GM19043 (cell line): ENCODE measurements around the gene TIMM44.
"Not testable (repeated sequence)": the region's sequence is repeated elsewhere in the genome, so short reads cannot be mapped to it uniquely, and the experiment has no call there.

Experiments used
- ATAC-seq: cut with Tn5 transposase; IDR thresholded peaks from one replicate; pipeline ENCODE4 v1.9.1; 2021; ENCODE audit warnings: low read depth; ENCODE audit not compliant: unreplicated experiment

The TIMM44 gene

GRCh38 chr19:7904074-7905020, 39.1 kb downstream of the TIMM44 start:
- peak; percentile 23 for ATAC-seq

DNA sequence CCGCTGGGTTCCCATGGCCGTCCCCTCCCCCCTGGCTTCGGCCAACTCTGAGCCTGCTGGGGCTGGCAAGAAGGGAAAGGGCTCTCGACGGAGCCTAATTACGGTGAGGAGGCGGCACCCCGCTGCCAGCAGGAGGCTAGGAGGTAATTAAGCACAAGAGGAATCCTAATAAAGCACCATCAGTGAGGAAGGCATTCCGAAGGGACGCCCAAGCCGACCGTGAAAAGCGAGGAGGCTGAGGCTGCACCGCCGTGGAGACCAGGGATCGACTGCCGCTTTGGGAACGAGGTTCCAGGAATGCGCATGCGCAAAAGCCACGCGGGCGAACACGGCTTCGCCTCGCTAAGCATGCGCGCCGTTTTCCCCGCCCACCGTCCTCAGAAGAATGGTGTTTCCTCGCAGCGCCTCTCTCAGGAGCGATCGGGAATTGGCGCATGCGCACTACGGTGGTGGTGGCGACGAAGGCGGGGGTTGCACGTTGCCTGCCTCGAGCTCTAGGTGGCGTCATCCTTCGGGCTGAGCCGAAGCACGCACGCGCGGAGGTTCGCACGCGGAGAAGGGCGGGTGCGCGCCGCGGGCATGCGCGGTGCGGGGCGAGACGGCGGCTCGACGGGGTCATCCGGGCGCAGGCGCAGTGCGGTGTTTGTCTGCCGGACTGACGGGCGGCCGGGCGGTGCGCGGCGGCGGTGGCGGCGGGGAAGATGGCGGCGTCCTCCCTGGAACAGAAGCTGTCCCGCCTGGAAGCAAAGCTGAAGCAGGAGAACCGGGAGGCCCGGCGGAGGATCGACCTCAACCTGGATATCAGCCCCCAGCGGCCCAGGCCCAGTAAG, 40.0 kb downstream of the TIMM44 start, which contains the start of gene MAP2K7:
Gene MAP2K7 (plus strand): TSS at position 634 of the 830 bp plus-strand sequence. CDS start 68 bp downstream, at position 702.
- ATAC-seq: peak; percentile 77

DNA sequence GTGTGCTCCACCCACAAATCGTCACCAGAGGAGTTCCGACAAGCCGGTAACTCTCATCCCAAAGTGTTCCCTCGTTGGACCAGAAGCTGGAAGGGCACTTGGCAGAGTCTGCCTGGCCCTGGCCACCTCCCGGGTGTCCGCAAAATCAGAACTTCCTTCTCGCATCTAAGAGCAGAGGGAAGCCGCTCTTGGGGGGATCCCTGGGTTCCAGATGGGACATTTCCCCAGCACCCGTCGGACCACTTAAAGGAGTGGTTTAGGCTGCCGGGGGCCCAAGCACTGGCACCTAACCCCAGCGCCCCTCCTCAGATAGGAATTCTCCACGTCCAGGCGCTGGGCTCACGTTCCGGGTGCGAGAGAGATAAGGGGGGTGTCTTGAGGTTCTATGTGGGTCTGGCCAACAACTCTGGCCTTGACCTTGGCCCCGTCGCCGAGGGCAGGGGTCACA, 40.6 kb downstream of the TIMM44 start:
- no peak for ATAC-seq

DNA sequence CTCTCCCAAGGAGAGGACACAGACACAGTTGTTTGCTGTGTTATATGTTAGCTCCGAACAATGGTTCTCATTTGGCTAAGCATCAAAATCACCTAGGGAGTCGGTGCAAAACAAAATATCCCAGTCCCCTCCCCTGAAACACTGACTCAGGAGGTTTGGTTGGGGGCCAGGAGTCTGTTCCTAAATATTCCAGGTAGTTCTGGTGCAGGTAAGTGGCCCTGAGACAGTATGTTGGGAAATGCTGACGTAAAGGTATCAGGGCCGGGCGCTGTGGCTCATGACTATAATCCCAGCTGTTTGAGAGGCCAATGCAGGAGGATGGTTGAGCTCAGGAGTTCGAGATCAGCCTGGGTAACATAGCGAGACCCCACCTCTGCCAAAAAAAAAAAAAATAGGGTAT, 42.1 kb downstream of the TIMM44 start:
- ATAC-seq: no peak

GRCh38 chr19:7900931-7901330, 42.5 kb downstream of the TIMM44 start:
- no peak for ATAC-seq

DNA sequence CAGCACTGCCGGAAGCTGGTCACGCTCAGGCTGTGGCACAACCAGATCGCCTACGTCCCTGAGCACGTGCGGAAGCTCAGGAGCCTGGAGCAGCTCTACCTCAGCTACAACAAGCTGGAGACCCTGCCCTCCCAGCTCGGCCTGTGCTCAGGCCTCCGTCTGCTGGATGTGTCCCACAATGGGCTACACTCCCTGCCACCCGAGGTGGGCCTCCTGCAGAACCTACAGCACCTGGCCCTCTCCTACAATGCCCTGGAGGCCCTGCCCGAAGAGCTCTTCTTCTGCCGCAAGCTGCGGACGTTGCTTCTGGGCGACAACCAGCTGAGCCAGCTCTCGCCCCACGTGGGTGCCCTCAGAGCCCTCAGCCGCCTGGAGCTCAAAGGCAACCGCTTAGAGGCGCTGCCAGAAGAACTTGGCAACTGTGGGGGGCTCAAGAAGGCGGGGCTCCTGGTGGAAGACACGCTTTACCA, 43.0 kb downstream of the TIMM44 start:
- no peak for ATAC-seq

GRCh38 chr19:7899751-7900378, 43.6 kb downstream of the TIMM44 start:
- no peak for ATAC-seq

GRCh38 chr19:7898967-7899366, 44.5 kb downstream of the TIMM44 start:
- no peak for ATAC-seq

DNA sequence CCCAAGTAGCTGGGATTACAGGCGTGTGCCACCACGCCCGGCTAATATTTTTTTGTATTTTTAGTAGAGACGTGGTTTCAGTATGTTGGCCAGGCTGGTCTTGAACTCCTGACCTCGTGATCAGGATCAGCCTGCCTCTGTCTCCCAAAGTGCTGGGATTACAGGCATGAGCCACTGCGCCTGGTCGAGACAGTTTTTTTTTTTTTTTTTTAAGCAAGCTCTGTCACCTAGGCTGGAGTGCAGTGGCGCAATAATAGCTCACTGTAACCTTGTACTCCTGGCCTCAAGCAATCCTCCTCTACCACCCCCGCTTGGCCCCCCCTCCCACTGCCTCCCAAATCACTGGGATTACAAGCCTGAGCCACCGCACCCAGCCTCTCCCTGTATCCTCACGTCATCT, 46.2 kb downstream of the TIMM44 start:
- no peak for ATAC-seq

GRCh38 chr19:7895565-7895964, 47.9 kb downstream of the TIMM44 start:
- ATAC-seq: no peak

DNA sequence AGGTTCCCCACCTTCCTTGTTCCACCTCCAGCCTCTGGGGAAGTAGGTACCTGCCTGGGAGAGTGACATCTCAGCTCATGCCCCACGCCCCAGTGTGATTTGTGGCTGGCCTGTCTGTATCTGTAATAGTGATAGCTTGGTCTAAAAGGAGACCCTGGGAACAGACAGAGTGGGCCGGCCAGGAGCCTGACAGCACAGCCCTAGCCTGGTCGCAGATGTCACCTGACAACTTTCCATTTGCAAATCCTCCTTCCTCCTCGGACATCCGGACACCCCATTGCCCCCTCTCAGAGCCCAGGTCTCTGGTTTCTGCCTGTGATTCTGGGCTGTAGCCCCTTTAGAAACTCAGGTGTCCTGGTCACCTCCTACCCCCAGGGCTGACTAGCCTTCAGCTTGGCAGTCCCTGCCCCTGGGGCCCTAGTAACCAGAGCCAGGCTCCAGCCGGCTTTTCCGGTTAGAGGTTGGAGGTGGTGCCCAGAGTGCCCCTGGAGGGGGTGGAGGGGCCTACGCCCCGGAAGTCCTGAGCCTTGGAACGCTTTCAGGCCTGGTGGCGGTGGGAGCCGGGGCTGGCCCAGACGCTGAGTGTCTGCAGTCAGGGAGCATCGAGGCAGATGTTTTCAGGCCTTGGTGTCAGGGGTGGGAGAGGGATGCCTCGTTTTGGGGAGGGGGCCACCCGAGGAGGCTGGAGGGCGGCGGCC, 48.7 kb downstream of the TIMM44 start:
- ATAC-seq: no peak

DNA sequence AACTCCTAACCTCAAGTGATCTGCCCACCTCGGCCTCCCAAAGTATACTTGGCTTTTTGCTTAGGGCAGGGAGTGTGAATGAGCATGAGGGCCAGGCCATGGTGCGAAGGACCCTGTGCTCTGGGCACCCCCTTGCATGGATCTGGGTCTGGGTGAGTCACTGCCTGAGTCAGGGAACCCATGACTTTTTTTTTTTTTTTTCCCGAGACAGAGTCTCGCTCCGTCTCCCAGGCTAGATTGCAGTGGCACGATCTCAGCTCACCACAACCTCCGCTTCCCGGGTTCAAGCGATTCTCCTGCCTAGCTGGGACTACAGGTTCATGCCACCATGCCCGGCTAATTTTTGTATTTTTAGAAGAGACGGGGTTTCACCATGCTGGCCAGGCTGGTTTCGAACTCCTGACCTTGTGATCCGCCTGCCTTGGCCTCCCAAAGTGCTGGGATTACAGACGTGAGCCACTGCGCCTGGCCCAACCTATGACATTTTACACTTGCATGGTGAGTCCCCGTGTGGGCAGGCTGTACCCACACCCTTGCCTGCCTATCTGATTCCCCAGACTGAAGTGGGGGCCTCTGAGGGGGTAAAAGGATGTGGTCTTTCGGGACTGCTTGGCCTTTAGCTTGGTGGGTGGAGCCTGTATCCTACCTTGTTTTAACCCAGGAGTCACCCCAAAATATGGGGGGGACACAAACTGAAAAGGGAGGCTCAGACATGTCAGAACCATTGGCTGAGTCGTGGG, 49.9 kb downstream of the TIMM44 start:
- not testable (repeated sequence) for ATAC-seq

DNA sequence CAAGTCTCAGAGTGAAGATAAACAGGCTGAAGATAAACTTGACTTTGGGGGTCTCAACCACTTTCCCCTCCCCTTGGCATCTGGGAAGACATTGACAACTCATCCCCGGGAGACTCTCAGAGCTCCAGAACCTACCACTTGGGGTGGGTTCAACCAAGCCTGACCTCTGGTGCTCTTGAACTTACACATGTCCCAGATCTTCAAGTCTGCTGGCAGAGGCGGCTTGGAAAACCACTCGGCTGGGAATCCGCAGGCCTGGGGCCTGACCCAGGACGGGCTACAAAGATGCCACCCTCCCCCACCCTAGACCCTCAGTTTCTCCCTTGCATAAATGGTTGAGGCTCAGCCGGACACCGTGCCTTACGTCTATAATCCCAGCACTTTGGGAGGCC, 54.6 kb downstream of the TIMM44 start:
- ATAC-seq: no peak

DNA sequence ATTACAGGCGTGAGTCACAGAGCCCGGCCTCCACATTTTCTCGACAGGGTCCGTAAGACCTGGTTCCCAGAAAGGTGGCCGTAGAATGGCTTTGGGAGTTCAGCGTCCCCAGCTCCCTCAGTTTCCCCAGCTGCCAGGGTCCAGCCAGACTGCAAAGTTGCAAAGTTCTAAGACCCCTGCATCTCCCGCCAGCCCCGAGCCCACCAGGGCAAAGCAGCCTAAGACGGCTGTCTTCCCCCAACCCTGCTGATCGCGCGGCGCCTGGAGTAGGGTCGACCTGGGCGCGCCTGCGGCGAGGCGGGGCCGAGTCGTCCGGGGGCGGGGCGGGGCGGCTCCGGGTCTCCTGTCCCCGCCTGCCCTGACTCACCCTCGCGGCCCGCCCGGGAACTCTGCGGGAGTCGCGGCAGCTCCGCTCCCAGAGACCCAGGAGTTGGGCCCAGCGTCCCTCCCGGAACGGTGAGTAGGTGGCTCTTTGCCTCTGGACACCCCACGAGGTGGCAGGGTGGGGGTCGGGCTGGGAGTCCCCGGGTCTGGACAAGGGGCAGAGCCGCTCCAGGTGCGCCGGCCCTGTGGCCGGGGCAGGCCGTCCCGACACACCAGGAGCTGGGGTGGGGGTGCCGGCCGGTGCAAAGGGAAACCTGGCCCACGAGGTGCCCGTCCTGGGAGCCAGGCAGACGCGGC, 55.2 kb downstream of the TIMM44 start, which contains the start of gene LRRC8E:
Gene LRRC8E (plus strand): TSS at position 366 of the 681 bp plus-strand sequence. CDS start 7,094 bp downstream, outside the sequence.
- no peak for ATAC-seq

GRCh38 chr19:7887408-7888144, 55.9 kb downstream of the TIMM44 start:
- no peak for ATAC-seq

- ATAC-seq: no peak
Observed at GRCh38 chr19:7885818-7886217, 57.6 kb downstream of the TIMM44 start.

GRCh38 chr19:7883796-7884570, 59.5 kb downstream of the TIMM44 start:
- ATAC-seq: no peak
